Posterior cingulate gyrus (tissue), 11 donors: Measurements from ENCODE around the gene TSHZ2.

ENCODE experiments used
- DNase-seq, 10 donors: peaks; one replicate each; pipeline versions ENCODE4 v3.0.0 to v3.0.0-alpha.2; 2020 to 2021; ENCODE audit warnings: mixed read lengths in 3 of 10
- intact Hi-C: fragments of 100-400 bp; cut with DNase I; formaldehyde crosslinking; loops from one replicate; pipeline ENCODE4 v1.15.1; 2023

Gene TSHZ2

GRCh38 chr20:53154540-53154939 lies 182.4 kb downstream of the TSHZ2 start:
- intact Hi-C loops = no loop called here
- DNase-seq = no peak

- peak in 4 of 10 donors; percentile 14 to 83 (median 37) for DNase-seq
- intact Hi-C loops = loop anchor here (5.0 kb wide), 1 partner anchor 390 kb away; no protein-coding TSS in a partner anchor
Observed at GRCh38 chr20:53157443-53158408, 185.6 kb downstream of the TSHZ2 start.

GRCh38 chr20:53159160-53159559 lies 187.0 kb downstream of the TSHZ2 start:
- DNase-seq = no peak
- intact Hi-C loops = loop anchor here (5.0 kb wide), 1 partner anchor 388 kb away; no protein-coding TSS in a partner anchor

GRCh38 chr20:53161073-53161472 lies 188.9 kb downstream of the TSHZ2 start:
- intact Hi-C loops = no loop called here
- DNase-seq = no peak

GRCh38 chr20:53161473-53161872 lies 189.3 kb downstream of the TSHZ2 start:
- no peak for DNase-seq
- intact Hi-C loops = no loop called here

- intact Hi-C loops = no loop called here
- no peak for DNase-seq
Observed at GRCh38 chr20:53162251-53162835, 190.2 kb downstream of the TSHZ2 start.

GRCh38 chr20:53163486-53163885 lies 191.3 kb downstream of the TSHZ2 start:
- no peak for DNase-seq
- intact Hi-C loops = no loop called here

- intact Hi-C loops = no loop called here
- no peak for DNase-seq
Observed at GRCh38 chr20:53164072-53164471, 191.9 kb downstream of the TSHZ2 start.

- DNase-seq = no peak
- intact Hi-C loops = no loop called here
Observed at GRCh38 chr20:53165452-53165851, 193.3 kb downstream of the TSHZ2 start.

- DNase-seq = no peak
- intact Hi-C loops = no loop called here
Observed at GRCh38 chr20:53168491-53168890, 196.3 kb downstream of the TSHZ2 start.

- DNase-seq = no peak
Observed at GRCh38 chr20:53170196-53170595, 198.0 kb downstream of the TSHZ2 start.

GRCh38 chr20:53171065-53171464 lies 198.9 kb downstream of the TSHZ2 start:
- DNase-seq = no peak
- intact Hi-C loops = no loop called here

More at GRCh38 chr20:53170196-53170595, 198.0 kb downstream of the TSHZ2 start:
- intact Hi-C loops = no loop called here

- no peak for DNase-seq
Observed at GRCh38 chr20:53174454-53174853, 202.3 kb downstream of the TSHZ2 start.

GRCh38 chr20:53175135-53175780 lies 203.1 kb downstream of the TSHZ2 start:
- intact Hi-C loops = no loop called here
- DNase-seq = no peak

More at GRCh38 chr20:53174454-53174853, 202.3 kb downstream of the TSHZ2 start:
- intact Hi-C loops = no loop called here

- no peak for DNase-seq
- intact Hi-C loops = no loop called here
Observed at GRCh38 chr20:53176134-53176533, 204.0 kb downstream of the TSHZ2 start.

GRCh38 chr20:53177687-53178086 lies 205.5 kb downstream of the TSHZ2 start:
- intact Hi-C loops = no loop called here
- DNase-seq = no peak

- no peak for DNase-seq
- intact Hi-C loops = no loop called here
Observed at GRCh38 chr20:53179749-53180148, 207.6 kb downstream of the TSHZ2 start.

GRCh38 chr20:53180928-53181362 lies 208.8 kb downstream of the TSHZ2 start:
- DNase-seq = no peak
- intact Hi-C loops = no loop called here

- intact Hi-C loops = no loop called here
- DNase-seq = no peak
Observed at GRCh38 chr20:53181866-53182376, 209.8 kb downstream of the TSHZ2 start.

- DNase-seq = no peak
- intact Hi-C loops = no loop called here
Observed at GRCh38 chr20:53183181-53183580, 211.0 kb downstream of the TSHZ2 start.

- intact Hi-C loops = no loop called here
- DNase-seq = no peak
Observed at GRCh38 chr20:53186635-53187034, 214.5 kb downstream of the TSHZ2 start.
